ENCODE results near the gene COL13A1. TPM values are rescaled to one million over a fixed set of nuclear protein-coding genes. Genes with fewer than 3 reads are reported as not detected.

Gene COL13A1
- total RNA-seq, 1 donor from 2014 or later: 0.86 TPM

GRCh38 chr10:69956741-69957230 is 155.1 kb downstream of the COL13A1 start:
- H3K4me3 ChIP-seq (ENCODE audit: insufficient read depth, low read depth, low read length): no peak overlapping the region
- no peak overlapping the region for H3K4me2 ChIP-seq (ENCODE audit: low read length)
- no peak overlapping the region for H3K27ac ChIP-seq (ENCODE audit: low read depth, low read length)
- TF ChIP-seq EZH2 (IDR thresholded peaks at IDR 0.05; ENCODE audit: insufficient read depth, low read length) (no peak), CTCF (IDR thresholded peaks at IDR 0.05; ENCODE audit: insufficient read depth, low read depth, low read length) (no peak)
- no peaks in the 10 kb centered on the region for H3K79me2 ChIP-seq (ENCODE audit: insufficient read depth, low read length)
- no peaks in the 10 kb centered on the region for H3K27me3 ChIP-seq (ENCODE audit: insufficient read depth, low read length)
- H2AFZ ChIP-seq (ENCODE audit: low read depth, low read length): no peak overlapping the region
- no peaks in the 10 kb centered on the region for H3K36me3 ChIP-seq (ENCODE audit: insufficient read depth, low read length)
- H3K4me1 Mint-ChIP-seq (ENCODE audit: low read depth, unreplicated experiment): peaks cover 3% of the 10 kb centered on the region
- H3K4me3 Mint-ChIP-seq (ENCODE audit: unreplicated experiment): no peak overlapping the region
- H3K4me1 ChIP-seq (ENCODE audit: insufficient read depth, low read length): no peaks in the 10 kb centered on the region
- H3K9me3 ChIP-seq (ENCODE audit: insufficient read depth, low read depth, low read length): no peaks in the 10 kb centered on the region
- DNase-seq (ENCODE audit: low read depth) (no peak), FAIRE-seq (no peak)
- peaks cover 60% of the 10 kb centered on the region for H3K27me3 Mint-ChIP-seq (ENCODE audit: low read depth, unreplicated experiment)
- no peaks in the 10 kb centered on the region for H3K36me3 Mint-ChIP-seq (ENCODE audit: low read depth, unreplicated experiment)
- H3K27ac Mint-ChIP-seq (ENCODE audit: unreplicated experiment): no peak overlapping the region
- H3K9ac ChIP-seq (ENCODE audit: low read length): no peak overlapping the region
- H4K20me1 ChIP-seq (ENCODE audit: insufficient read depth, low read length): no peaks in the 10 kb centered on the region
- no peaks in the 10 kb centered on the region for H3K9me3 Mint-ChIP-seq (ENCODE audit: unreplicated experiment)

- no peaks in the 10 kb centered on the region for H3K9me3 Mint-ChIP-seq (ENCODE audit: unreplicated experiment)
- no peak overlapping the region for H3K4me3 Mint-ChIP-seq (ENCODE audit: unreplicated experiment)
- TF ChIP-seq EZH2 (IDR thresholded peaks at IDR 0.05; ENCODE audit: insufficient read depth, low read length): no peak
- TF ChIP-seq CTCF (IDR thresholded peaks at IDR 0.05; ENCODE audit: insufficient read depth, low read depth, low read length): no peak
Measured at GRCh38 chr10:69957241-69957885, 155.7 kb downstream of the COL13A1 start.

More at GRCh38 chr10:69957241-69957885, 155.7 kb downstream of the COL13A1 start:
- no peaks in the 10 kb centered on the region for H3K9me3 ChIP-seq (ENCODE audit: insufficient read depth, low read depth, low read length)
- no peaks in the 10 kb centered on the region for H3K36me3 Mint-ChIP-seq (ENCODE audit: low read depth, unreplicated experiment)
- no peak overlapping the region for H3K27ac Mint-ChIP-seq (ENCODE audit: unreplicated experiment)
- DNase-seq (ENCODE audit: low read depth): no peak
- peaks cover 56% of the 10 kb centered on the region for H3K27me3 Mint-ChIP-seq (ENCODE audit: low read depth, unreplicated experiment)
- H3K4me1 Mint-ChIP-seq (ENCODE audit: low read depth, unreplicated experiment): peaks cover 3% of the 10 kb centered on the region
- H2AFZ ChIP-seq (ENCODE audit: low read depth, low read length): no peak overlapping the region
- H3K27me3 ChIP-seq (ENCODE audit: insufficient read depth, low read length): no peaks in the 10 kb centered on the region
- H3K4me1 ChIP-seq (ENCODE audit: insufficient read depth, low read length): no peaks in the 10 kb centered on the region
- H3K36me3 ChIP-seq (ENCODE audit: insufficient read depth, low read length): no peaks in the 10 kb centered on the region
- H3K9ac ChIP-seq (ENCODE audit: low read length): no peak overlapping the region
- no peak overlapping the region for H3K4me2 ChIP-seq (ENCODE audit: low read length)
- H3K27ac ChIP-seq (ENCODE audit: low read depth, low read length): no peak overlapping the region
- H3K79me2 ChIP-seq (ENCODE audit: insufficient read depth, low read length): no peaks in the 10 kb centered on the region
- H4K20me1 ChIP-seq (ENCODE audit: insufficient read depth, low read length): no peaks in the 10 kb centered on the region
- FAIRE-seq: no peak
- H3K4me3 ChIP-seq (ENCODE audit: insufficient read depth, low read depth, low read length): no peak overlapping the region

Measured in astrocyte (in vitro differentiated cells and primary cell).